Measurements from ENCODE around the gene ZNF804B.

ZNF804B gene

DNA sequence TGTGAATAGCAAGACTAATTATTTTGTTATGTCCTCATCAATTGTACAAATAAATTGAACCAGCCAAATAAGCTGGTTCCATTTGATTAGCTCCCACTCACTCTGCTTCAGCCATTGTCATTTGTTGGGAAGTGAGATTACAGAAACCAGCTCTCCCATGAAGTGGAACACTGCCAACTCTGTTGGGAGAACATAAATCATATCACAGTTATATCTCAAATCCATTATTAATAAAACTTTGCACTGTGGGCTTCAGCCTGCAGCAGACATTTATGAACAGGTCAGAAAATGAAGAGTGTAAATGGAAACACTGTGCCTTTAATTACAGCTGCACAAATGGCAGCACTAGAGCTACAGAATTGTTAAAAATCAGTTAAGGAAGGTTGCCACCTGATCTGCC is 82.7 kb downstream of the ZNF804B start:
- no peak for DNase-seq (ENCODE audit: low spot score)

DNA sequence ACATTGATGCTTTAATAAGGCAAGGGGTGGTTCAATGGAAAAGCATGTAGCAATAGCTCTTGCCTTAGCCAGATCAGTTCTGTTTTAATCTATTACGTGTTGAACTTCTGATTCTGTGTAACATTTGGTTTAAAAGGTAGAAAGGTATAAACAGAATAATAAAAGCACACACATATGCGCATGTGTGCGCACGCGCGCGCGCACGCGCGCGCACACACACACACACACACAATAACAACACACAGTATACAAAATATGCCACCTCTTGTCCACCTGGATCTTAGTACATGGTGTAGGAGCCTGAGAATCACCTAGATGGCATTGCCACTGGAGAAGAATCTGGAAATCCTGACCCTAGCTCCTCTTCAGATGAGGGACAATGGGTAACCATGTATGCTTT is 85.6 kb downstream of the ZNF804B start:
- DNase-seq (ENCODE audit: low spot score) = no peak

DNA sequence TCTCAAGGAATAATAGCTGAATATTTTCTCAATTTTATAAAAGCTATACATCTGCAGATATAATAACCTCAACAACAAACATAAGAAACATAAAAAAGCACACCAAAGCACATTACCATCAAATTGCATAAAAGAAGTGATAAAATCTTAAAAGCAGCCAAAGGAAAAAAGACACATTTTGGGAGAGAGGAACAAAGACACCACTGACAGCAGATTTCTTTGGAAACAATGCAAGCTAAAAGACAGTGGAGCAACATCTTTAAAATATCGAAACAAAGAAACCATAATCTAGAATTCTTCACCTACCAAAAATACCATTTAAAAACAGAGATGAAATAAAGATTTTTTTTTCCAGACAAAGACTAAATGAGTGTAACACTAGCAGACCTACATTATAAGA is 91.7 kb downstream of the ZNF804B start:
- no peak for DNase-seq (ENCODE audit: low spot score)

DNA sequence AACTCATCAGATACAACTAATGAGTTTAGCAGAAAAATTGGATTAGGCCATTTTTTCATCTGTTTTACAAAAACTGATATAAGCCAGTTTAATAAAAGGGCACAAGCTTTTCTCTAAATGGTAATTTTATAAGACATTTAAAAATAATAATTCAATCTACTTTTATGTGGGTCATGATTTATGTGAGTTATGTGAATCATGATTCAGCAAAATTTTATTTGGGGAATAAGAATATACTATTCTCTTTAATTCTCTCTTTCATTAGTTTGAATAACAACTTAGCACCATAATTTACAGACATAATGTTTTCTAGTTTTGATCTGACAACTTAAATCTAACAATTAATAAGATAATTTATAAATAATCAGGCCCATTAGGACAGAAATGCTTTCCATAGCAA is 99.8 kb downstream of the ZNF804B start:
- no peak for DNase-seq (ENCODE audit: low spot score)

DNA sequence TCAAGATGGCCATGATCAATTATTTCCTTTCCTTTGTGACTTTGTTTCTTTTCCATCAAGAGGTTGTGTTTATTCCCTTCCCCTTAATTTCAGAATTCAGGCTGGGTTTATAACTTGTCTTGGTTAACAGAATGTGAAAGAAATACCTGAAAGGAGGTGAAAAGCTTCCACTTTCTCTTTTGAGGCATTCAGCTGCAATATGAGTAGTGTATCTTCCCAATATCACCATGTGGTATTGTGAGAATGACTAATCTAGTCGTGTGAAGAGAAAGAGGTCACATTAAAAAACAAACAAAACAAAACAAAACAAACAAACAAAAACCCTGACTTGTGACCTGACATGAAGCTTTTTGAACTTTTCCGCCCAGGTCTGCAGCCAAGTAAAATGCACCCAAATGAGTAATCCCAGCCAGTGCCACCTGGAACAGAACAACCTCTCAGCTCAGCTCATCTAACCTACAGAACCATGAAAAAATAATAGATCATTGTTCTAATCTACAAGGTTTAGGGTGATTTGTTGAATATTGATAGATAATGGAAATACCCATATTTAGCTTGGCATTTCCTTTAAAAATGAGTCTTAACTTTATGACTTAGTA is 106.9 kb downstream of the ZNF804B start:
- DNase-seq (ENCODE audit: low spot score) = no peak

DNA sequence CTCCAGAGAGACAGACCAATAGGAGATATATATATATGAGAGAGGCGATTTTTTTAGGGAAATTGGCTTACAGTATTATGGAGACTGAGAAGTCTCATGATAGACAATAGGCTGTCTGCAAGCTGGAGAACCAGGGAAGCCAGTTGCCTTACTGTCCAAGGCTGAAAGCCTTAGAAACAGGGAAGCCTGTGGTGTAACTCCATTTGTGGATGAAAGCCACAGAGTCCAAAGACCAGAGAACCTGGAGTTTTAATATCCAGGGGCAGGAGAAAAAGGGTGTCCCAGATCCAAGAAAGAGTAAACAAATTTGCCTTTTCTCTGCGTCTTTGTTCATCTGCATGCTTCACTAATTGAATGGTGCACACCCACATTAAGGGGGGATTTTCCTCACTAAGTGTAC is 107.7 kb downstream of the ZNF804B start:
- DNase-seq (ENCODE audit: low spot score) = no peak

DNA sequence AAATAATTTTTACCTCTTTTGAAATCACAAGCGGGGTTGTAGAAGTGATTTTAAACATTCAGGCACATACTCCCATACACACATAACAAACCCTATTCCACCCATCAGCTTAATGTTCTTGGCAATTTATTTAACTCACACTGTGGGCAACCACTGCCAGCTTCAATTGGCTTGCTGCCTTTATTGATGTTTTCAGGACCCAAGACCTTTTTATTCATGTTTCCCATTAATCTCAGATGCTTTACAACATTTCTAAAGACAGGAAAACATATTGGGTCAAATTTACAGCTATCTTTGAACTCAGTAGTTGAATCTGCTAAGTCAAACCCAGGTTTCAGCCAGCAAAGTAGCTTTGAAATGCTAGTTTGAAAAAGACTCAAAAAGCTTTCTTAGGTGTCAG is 109.0 kb downstream of the ZNF804B start:
- DNase-seq (ENCODE audit: low spot score) = no peak

DNA sequence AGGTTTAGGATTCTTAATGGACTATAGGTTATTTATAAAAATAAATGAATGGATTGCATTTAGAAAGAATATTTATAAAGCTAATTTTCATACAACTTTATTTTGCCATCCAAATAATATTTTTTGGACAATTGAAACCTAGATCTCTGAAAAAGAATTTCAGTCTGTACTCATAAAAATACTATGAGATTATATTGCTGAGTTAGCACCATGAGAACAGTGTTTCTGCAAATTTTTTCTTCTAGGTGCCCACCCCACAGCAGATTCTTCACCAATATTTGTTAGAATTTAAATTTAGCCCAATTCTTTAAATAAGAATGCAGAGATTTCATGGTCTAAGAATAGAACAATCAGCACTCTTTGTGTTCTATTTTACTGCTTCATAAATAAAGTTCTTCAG is 121.6 kb downstream of the ZNF804B start:
- no peak for DNase-seq (ENCODE audit: low spot score)

DNA sequence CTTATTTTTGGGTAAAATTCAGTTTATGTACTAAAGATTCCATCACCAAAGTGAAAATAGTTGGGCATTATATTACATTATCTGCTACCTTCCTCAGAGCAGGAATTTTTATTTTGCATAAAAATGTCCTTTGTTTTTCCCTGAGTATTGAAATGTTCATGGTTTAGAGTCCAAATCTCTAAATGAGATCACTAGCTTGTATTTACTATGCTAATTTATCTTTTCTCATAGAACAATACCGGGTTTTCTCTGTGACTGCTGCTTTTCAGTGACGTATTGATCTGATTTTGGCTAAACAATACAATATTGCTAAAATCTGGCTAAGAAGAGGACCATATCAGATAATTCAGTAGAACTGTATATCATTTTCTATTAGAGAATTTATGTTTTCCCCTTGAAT is 125.6 kb downstream of the ZNF804B start:
- no peak for DNase-seq (ENCODE audit: low spot score)

DNA sequence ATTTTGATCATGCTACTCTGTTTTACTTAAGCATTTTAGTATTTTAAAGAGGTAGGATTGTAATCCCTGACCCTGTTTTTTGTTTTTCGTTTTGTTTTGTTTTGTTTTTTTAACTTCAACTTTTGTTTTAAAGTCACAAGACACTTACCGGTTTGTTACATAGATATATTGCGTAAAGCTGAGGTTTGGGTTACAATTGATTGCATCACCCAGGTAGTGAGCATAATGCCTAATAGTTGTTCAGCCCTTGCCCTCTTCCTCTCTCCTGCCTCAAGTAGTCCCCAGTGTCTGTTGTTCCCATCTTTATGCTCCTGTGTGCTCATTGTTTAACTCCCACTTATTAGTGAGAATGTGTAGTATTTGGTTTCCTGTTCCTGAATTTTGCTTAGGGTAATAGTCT is 129.2 kb downstream of the ZNF804B start:
- DNase-seq (ENCODE audit: low spot score) = no peak

DNA sequence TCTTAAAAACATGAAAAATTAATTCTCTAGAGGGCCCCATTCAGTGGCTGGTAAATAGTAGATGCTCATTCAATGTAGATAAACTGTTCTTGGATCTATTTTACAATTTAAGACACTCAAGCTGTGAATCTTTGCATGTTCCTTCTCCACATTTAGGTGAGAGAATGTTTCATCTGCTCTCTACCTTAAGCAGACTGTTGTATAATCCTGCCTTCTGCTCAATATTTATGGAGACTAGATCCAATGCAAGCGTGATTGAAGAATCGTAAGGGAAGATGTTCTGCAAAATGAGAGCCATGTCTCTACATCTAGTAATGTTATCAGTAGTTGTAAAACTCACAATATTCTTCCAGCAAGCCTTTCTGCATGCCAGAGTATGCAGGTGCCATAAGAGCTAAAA is 151.0 kb downstream of the ZNF804B start:
- no peak for DNase-seq (ENCODE audit: low spot score)

DNA sequence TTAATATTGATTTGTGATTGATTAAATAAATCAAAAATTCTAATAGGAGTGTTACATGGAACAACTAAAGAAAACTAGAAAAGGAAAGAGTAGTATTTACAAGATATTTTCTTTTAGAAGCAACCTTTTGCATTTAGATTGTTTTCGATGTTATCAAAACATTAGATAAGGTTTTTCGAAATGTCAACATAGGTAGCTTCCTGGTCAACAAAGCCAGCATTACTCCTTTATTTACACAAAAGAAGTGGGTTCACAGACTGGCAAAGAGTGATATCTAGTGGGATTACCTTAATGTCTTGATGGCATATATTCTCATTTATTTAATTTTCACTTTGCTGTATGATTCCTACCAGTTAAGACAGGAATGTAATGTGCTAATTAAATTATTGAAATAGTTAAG is 153.4 kb downstream of the ZNF804B start:
- DNase-seq (ENCODE audit: low spot score) = no peak

DNA sequence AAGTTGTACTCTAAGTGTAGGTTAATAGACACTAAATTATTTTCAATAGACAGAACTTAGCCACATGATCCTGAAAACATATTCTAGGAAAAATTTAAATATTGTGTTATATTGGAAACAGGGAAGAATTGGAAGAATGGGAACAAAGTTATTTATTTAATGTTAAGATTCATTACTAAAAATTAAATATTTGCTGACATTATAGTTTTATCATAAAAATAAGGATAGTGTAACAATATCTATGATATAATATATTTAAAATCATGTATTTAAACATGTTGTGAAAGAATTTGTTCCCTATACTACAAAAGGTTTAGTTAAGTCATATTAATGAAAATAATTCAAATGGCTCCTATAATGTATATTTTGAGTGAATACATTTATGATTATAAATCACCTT is 156.1 kb downstream of the ZNF804B start:
- no peak for DNase-seq (ENCODE audit: low spot score)

DNA sequence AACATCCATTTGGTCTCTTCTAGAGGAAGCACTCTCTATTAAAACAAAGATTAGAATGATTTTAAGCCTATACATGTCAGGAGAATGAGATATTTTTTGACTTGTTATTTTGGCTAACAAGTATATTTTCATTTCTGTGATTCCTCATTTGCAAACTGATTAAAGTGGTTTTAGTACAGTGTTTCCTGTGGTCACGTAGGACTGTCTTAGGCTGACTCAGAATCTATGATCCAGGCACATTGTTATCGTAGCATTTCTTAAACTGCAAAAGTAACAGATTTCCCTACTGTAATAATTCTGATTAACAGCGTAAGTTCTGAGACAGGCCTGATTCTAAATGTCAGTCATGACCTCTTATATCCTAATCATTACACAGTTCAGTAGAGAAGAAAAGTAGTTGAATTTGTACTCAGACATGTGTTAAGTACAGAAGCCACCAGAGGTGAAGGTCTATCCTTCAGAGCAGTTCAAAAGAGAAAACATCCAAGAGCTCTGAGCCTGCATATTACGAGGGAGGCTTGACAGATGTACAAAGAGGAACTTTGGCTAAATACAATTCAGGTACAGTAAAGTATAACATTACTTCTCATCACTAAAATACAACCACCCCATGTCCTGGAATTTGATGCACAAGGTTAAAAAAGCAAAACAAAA is 160.1 kb downstream of the ZNF804B start:
- no peak for DNase-seq (ENCODE audit: low spot score)

DNA sequence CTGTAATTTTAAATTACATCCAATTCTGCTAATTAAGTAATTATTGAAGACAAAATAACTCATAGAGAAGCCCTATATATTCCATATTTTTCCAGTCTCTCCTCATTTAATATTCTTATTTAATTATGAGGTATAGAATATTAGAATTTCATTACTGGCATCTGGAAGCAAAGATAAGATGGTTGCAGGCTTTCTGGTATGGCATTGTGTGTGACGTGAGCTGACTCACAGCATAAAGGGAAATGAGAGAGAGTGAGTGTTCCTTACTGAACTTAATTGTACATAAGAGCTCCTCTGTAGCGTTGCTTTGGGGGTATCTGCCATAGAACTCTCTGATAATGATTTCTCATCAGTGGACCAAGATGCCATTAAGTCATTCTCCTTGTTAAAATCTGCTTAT is 163.4 kb downstream of the ZNF804B start:
- DNase-seq (ENCODE audit: low spot score) = peak; percentile 7

DNA sequence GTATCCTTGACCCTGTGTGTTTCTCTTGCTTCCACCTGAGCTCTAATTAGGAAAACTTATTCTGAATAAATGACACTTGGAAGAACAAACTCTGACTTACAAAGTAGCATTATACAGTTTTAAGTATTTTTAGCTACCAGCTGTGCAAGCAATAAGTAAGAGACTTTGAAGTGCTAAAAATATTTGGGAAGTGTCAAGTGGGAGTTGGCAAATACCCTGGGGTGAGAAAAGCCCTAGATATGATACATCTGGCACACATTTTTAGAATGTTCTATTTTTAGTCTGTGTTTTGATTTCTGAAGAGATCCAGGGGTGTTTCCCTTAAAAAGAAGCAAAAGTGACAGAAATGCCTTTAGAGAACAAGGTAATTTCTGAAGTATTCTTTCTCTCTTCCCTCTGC is 168.8 kb downstream of the ZNF804B start:
- no peak for DNase-seq (ENCODE audit: low spot score)

DNA sequence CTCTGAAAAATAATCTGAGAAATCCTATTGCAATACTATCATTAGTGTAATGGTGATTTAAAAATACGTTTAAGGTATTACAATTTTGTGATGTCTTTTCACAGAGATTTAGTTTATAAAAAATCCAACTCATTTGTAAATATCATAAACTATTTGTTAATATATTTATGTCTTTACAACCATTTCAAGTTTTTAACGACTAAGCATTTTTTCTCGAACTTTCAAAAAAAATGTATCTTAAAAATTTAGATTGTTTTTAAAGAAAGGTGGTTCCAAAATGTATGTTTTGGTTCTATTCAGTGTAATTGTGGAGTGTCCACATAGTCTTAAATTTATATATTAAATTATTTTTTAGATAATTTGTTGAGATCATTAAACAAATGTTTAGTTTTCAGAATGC is 170.2 kb downstream of the ZNF804B start:
- DNase-seq (ENCODE audit: low spot score) = no peak

DNA sequence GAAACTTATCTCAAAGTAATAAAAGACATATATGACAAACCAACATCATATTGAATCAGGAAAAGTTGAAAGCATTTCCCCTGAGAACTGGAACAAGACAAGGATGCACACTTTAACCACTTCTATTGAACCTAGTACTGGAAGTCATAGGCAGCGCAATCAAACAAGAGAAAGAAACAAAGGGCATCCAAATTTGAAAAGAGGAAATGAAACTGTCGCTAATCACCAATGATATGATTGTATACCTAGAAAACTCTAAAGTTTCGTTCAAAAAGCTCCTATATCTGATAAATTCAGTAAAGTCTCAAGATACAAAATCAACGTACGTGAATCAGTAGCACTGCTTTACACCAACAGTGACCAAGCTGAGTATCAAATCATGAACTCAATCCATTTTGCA is 173.8 kb downstream of the ZNF804B start:
- no peak for DNase-seq (ENCODE audit: low spot score)

DNA sequence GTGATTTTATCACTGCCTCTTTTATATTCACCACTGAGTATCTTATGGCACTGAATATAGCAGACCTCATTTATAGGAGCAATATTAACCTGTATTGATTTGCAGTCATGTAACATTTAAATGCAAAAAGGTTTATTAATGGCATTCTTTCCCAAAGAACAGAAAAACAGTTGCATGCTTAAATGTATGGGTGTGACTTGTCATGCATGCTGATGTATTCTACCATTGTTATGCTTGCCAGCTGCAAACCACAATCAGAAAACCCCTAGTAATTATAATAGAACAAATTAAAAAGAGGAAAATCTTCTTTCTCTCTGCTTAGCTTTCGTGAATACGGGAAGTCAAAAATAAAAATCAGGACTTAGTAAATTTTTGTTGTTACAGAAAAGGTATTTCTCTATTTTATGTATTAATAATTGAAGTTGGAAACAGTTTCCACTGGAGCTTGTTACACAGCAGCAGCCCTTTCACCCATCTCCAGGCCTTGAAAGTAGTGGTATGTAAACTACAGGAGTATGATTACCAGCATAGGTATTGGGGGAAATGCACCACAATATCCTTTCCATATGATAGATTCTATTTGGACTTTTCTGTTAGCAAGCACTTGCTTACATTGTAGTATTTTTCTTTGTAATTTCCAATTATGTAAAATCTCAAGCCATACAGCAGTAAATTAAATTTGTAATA is 183.5 kb downstream of the ZNF804B start:
- no peak for DNase-seq (ENCODE audit: low spot score)

DNA sequence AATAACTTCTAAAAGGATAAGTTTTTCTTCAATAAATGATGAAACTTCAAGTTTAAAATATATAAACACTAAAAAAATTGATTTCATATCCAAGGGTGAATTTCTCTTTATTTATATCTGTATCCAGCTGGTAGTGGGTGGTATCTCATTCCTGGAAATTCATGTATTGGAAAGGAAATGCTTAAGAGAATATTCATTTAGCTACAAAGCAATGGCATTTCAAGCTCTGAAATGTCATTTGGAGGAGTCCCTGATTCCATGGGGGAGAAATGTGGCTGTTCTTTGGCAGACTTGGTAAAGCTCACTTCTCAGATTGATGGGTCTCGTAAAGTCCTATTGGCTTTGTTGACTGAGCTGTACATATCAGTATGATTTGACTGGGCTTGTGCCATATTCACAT is 192.3 kb downstream of the ZNF804B start:
- DNase-seq (ENCODE audit: low spot score) = no peak

DNA sequence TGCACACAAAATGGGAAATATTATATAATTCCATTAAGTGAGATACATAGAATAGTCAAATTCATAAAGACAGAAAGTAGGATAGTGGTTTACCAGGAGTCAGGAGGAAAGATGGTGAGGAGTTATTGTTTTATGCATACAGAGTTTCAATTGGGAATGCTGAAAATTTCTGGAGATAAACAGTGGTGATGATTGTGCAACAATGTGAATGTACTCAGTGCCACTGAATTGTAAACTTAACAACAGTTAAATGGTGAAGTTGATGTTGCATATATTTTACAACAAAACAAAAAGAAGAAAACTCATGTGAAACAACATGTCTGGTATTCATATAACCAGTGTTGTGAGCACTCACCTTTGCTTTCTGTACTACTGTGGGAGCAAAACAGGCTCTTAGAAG is 204.9 kb downstream of the ZNF804B start:
- DNase-seq (ENCODE audit: low spot score) = no peak

DNA sequence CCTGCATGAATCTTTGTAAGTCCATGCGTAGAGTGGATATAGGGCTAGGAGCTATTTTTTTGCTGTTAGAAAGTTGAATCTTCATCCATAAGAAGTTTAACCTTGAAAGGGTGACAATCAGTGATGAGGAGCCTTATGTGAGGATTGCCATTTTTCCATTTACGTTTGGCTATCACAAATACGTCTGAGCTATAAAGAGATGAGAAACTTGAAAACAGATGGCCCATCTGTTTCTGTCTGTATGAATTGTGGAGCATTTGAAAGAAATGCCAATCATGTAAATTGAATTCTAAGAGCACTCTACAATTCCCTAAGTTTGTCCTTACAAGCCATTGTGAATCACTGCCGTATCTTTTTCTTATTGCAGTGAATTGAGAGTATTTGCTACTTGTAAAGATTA is 205.9 kb downstream of the ZNF804B start:
- DNase-seq (ENCODE audit: low spot score) = no peak

DNA sequence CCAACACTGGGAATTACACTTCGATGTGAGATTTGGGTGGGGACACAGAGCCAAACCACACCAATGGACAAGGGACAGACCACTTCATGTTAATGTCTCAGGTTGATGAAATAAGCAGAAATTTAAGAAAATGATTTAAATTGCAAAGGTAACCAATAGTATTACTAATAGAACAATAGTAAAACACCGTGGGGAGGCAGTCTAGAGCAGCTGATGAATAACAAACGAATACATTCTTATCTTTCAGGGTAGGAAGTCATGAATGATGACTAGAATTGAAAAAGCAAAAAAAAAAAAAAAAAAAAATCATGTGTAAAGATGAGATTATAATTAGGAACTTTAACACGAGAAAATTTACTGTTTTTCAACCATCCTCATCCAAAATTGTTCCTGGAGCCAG is 207.9 kb downstream of the ZNF804B start:
- no peak for DNase-seq (ENCODE audit: low spot score)

DNA sequence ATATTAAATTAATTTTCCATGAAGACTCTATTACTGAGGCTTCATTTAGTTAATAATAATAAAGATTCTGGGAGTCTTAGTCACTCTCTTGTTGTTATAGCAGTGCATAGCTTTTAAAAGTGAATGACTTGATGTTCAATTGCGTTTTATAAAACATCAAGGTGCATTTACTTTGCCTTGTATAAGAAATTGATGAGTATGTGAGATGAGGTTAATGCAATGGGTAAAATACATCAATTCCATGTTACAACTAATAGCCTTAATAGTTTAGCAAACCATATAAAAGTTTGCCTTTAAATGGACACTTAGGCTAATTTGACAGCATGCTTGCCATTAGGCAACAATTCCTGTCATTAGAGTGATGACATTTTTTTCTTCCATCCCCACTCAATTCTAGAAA is 209.7 kb downstream of the ZNF804B start:
- DNase-seq (ENCODE audit: low spot score) = no peak
